WTC11 (cell line): ENCODE measurements around the gene RPRD1A. TPM values are rescaled to one million over a fixed set of nuclear protein-coding genes. Genes with fewer than 3 reads are reported as not detected.

Experiments
- ATAC-seq: fragments of 200-7000 bp; cut with Tn5 transposase; 2 replicates; pipeline ENCODE4 v1.10.0; 2021; ENCODE audit warnings: mild to moderate bottlenecking, moderate library complexity
- CTCF ChIA-PET: fragments of 300-600 bp; sonication (Branson Sonifier 250); formaldehyde crosslinking; loops from one replicate; lab custom pipeline; 2021; ENCODE audit warnings: antibody characterized with exemption; lab: Charles Lee
- POLR2A ChIA-PET: fragments of 350-600 bp; sonication (Branson Sonifier 250); formaldehyde crosslinking; loops from one replicate; lab custom pipeline; 2021; ENCODE audit warnings: antibody characterized with exemption; lab: Charles Lee
- DNase-seq: peaks from one replicate; pipeline ENCODE4 v3.0.0; 2021; ENCODE audit warnings: low spot score
- H3K27ac Mint-ChIP-seq: 2 replicates; pipeline ENCODE4 v1.8.0; 2021; ENCODE audit warnings: mixed read lengths
- H3K27me3 Mint-ChIP-seq: 2 replicates; pipeline ENCODE4 v1.8.0; 2021; ENCODE audit warnings: low read depth, mild to moderate bottlenecking, moderate library complexity, mixed read lengths
- H3K36me3 Mint-ChIP-seq: 2 replicates; pipeline ENCODE4 v1.8.0; 2021; ENCODE audit warnings: mixed read lengths
- H3K4me1 Mint-ChIP-seq: 2 replicates; pipeline ENCODE4 v1.8.0; 2022; ENCODE audit warnings: mixed read lengths
- H3K4me3 Mint-ChIP-seq: 2 replicates; pipeline ENCODE4 v1.8.0; 2021; ENCODE audit warnings: mild to moderate bottlenecking, moderate library complexity, mixed read lengths
- H3K9me3 Mint-ChIP-seq: 2 replicates; pipeline ENCODE4 v1.8.0; 2021; ENCODE audit warnings: mixed read lengths
- ATF1 ChIP-seq: sonication (generic); formaldehyde crosslinking; IDR thresholded peaks from 2 replicates; pipeline ENCODE4 v1.8.1; 2023; ENCODE audit warnings: mild to moderate bottlenecking, moderate library complexity, missing genetic modification reagents
- CREM ChIP-seq: sonication (generic); formaldehyde crosslinking; IDR thresholded peaks from 2 replicates; pipeline ENCODE4 v1.8.1; 2022; ENCODE audit warnings: mild to moderate bottlenecking, missing genetic modification reagents, moderate library complexity
- EMX1 ChIP-seq: fragments of 250-450 bp; sonication (Bioruptor Pico); IDR thresholded peaks from 2 replicates; pipeline ENCODE4 v1.8.0; 2021; ENCODE audit warnings: mild to moderate bottlenecking
- ERG ChIP-seq: fragments of 250-450 bp; sonication (Bioruptor Pico); IDR thresholded peaks from 2 replicates; pipeline ENCODE4 v1.8.0; 2021; ENCODE audit warnings: mild to moderate bottlenecking
- ESRRA ChIP-seq: sonication (generic); formaldehyde crosslinking; IDR thresholded peaks from 2 replicates; pipeline ENCODE4 v1.8.1; 2022; ENCODE audit warnings: mild to moderate bottlenecking, missing genetic modification reagents, borderline replicate concordance
- NR1H2 ChIP-seq: sonication (generic); formaldehyde crosslinking; IDR thresholded peaks from 2 replicates; pipeline ENCODE4 v1.9.0; 2021; ENCODE audit warnings: mild to moderate bottlenecking, moderate library complexity, missing genetic modification reagents
- RELA ChIP-seq: sonication (generic); formaldehyde crosslinking; IDR thresholded peaks from 2 replicates; pipeline ENCODE4 v1.8.1; 2022; ENCODE audit warnings: missing genetic modification reagents, mild to moderate bottlenecking, borderline replicate concordance
- SMAD3 ChIP-seq: sonication (generic); formaldehyde crosslinking; IDR thresholded peaks from 2 replicates; pipeline ENCODE4 v1.8.0; 2022; ENCODE audit warnings: missing genetic modification reagents, mild to moderate bottlenecking, borderline replicate concordance
- TEAD4 ChIP-seq: sonication (generic); formaldehyde crosslinking; IDR thresholded peaks from 2 replicates; pipeline ENCODE4 v1.8.0; 2022; ENCODE audit warnings: mild to moderate bottlenecking, missing genetic modification reagents
- USF2 ChIP-seq: sonication (generic); formaldehyde crosslinking; IDR thresholded peaks from 2 replicates; pipeline ENCODE4 v1.8.1; 2023; ENCODE audit warnings: mild to moderate bottlenecking, missing genetic modification reagents, moderate library complexity
- ZNF416 ChIP-seq: fragments of 250-450 bp; sonication (Bioruptor Pico); IDR thresholded peaks from 2 replicates; pipeline ENCODE4 v1.9.0; 2021; ENCODE audit warnings: mild to moderate bottlenecking, inconsistent platforms
- total RNA-seq: library from RNA; stranded (reverse); gene quantifications from 3 replicates; pipeline ENCODE4 v1.2.3, GENCODE V29; 2021
- TF ChIP-seq, protein P1 (sequence below): sonication (generic); formaldehyde crosslinking; IDR thresholded peaks from 2 replicates; pipeline ENCODE4 v1.8.1; 2023; ENCODE audit warnings: mild to moderate bottlenecking, missing genetic modification reagents, borderline replicate concordance
- TF ChIP-seq, protein P2 (sequence below): fragments of 250-450 bp; sonication (Bioruptor Pico); IDR thresholded peaks from 2 replicates; pipeline ENCODE4 v1.9.0; 2021; ENCODE audit warnings: moderate library complexity, mild to moderate bottlenecking, inconsistent platforms, borderline replicate concordance
- TF ChIP-seq, protein P3 (sequence below): sonication (generic); formaldehyde crosslinking; IDR thresholded peaks from 2 replicates; pipeline ENCODE4 v1.8.1; 2022; ENCODE audit warnings: low read depth, mild to moderate bottlenecking, moderate library complexity, missing genetic modification reagents, borderline replicate concordance

RPRD1A gene
- total RNA-seq, 1 experiment from 2014 or later: 115 TPM

GRCh38 chr18:36041146-36041545, 26.2 kb downstream of the RPRD1A start (continued):
- no peak for TF ChIP-seq USF2 (CRISPR knock-in tag)
- TF ChIP-seq CREM (CRISPR knock-in tag): no peak
- no peak for TF ChIP-seq EMX1
- TF ChIP-seq, protein P1, sequence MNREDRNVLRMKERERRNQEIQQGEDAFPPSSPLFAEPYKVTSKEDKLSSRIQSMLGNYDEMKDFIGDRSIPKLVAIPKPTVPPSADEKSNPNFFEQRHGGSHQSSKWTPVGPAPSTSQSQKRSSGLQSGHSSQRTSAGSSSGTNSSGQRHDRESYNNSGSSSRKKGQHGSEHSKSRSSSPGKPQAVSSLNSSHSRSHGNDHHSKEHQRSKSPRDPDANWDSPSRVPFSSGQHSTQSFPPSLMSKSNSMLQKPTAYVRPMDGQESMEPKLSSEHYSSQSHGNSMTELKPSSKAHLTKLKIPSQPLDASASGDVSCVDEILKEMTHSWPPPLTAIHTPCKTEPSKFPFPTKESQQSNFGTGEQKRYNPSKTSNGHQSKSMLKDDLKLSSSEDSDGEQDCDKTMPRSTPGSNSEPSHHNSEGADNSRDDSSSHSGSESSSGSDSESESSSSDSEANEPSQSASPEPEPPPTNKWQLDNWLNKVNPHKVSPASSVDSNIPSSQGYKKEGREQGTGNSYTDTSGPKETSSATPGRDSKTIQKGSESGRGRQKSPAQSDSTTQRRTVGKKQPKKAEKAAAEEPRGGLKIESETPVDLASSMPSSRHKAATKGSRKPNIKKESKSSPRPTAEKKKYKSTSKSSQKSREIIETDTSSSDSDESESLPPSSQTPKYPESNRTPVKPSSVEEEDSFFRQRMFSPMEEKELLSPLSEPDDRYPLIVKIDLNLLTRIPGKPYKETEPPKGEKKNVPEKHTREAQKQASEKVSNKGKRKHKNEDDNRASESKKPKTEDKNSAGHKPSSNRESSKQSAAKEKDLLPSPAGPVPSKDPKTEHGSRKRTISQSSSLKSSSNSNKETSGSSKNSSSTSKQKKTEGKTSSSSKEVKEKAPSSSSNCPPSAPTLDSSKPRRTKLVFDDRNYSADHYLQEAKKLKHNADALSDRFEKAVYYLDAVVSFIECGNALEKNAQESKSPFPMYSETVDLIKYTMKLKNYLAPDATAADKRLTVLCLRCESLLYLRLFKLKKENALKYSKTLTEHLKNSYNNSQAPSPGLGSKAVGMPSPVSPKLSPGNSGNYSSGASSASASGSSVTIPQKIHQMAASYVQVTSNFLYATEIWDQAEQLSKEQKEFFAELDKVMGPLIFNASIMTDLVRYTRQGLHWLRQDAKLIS (CRISPR knock-in tag): no peak
- no peak for TF ChIP-seq RELA (CRISPR knock-in tag)
- no peak for TF ChIP-seq TEAD4

DNA sequence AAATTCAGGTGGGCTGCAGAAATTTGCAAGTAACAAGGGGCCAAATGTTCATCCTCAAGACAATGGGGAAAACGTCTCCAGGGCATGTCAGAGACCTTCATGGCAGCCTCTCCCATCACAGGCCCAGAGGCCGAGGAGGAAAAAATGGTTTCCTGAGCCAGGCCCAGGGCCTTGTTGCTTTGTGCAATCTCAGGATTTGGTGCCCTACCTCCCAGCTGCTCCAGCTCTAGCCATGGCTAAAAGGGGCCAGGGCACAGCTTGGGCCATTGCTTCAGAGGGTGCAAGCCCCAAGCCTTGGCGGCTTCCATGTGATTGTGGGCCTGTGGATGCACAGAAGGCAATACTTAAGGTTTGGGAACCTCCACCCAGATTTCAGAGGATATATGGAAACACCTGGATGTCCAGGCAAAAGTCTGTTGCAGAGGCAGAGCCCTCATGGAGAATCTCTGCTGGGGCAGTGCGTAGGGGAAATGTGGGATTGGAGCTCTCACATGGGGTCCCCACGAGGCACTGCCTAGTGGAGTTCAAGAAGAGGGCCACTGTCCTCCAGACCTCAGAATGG, 29.2 kb downstream of the RPRD1A start:
- Mint-ChIP-seq H3K4me1 (peaks cover 26% of the 10 kb centered on the region), H3K27me3 (no peaks in the 10 kb centered on the region; the same call in 1 of the 2 replicates), H3K4me3 (no peak overlapping the region), H3K9me3 (peaks cover 41% of the 10 kb centered on the region), H3K27ac (no peak overlapping the region), H3K36me3 (peaks cover 42% of the 10 kb centered on the region)
- DNase-seq (no peak), ATAC-seq (no peak)
- ChIA-PET CTCF (no interaction called here), POLR2A (no interaction called here)
- no peak for TF ChIP-seq NR1H2 (CRISPR knock-in tag)

DNA sequence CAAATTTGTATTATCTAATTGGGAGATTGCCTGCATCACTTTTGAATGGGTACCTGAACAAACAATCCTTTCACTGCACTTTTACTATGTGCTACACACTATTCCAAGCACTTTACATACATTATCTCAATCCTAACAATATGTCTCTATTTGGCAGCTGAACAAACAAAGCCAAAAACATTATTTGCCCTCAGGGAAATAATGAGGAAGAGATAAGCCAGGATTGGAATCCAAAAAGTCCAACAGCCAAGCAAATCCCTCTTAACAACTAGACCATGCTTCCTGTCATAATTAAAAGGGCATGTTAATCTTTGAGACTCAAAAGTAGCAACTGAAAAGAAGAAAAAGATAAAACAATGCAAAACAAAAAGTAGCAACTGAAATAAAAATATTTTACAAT, 32.1 kb downstream of the RPRD1A start:
- no peak for DNase-seq
- peaks cover 34% of the 10 kb centered on the region for H3K9me3 Mint-ChIP-seq
- ChIA-PET POLR2A (no interaction called here), CTCF (no interaction called here)
- H3K36me3 Mint-ChIP-seq: peaks cover 52% of the 10 kb centered on the region
- ATAC-seq: no peak
- no peak overlapping the region for H3K27ac Mint-ChIP-seq
- peaks cover 6% of the 10 kb centered on the region for H3K4me1 Mint-ChIP-seq
- H3K4me3 Mint-ChIP-seq: no peak overlapping the region
- TF ChIP-seq, protein P2, sequence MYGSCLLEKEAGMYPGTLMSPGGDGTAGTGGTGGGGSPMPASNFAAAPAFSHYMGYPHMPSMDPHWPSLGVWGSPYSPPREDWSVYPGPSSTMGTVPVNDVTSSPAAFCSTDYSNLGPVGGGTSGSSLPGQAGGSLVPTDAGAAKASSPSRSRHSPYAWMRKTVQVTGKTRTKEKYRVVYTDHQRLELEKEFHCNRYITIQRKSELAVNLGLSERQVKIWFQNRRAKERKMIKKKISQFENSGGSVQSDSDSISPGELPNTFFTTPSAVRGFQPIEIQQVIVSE (CRISPR knock-in tag): 0 out of 2 replicates have a peak, but pooled peaks have one; percentile 35
- TF ChIP-seq ATF1 (CRISPR knock-in tag): no peak
- TF ChIP-seq, protein P1 (CRISPR knock-in tag): no peak
- H3K27me3 Mint-ChIP-seq: no peaks in the 10 kb centered on the region; the same call in 1 of the 2 replicates

DNA sequence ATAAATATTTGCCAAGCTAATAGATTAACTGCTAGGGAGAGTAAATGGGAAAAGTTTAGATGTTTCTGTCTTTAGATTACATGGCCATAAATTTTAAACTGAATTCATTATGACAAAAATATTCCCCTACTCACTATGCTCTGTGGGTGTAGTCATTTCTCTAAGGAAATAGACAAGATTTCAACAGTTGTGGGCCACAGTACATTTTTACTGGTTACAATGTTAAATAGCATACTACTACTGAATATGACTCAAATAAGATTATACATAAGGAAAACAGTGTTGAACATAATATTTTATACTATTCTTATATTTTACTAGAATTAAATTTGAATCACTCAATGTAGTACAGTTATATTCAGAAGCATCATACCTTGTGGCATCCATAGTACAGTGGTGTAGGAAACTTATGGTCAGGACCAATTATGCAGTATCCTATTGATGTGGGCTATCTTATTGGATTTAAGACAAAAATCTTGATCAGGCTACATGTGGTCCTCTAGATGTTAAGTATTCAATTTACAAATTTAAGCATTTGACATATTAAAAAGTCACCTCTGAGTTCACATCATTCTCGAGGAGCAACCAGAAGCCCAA, 33.0 kb downstream of the RPRD1A start:
- DNase-seq: no peak
- TF ChIP-seq ERG (CRISPR knock-in tag) (no peak), ESRRA (CRISPR knock-in tag) (no peak), ZNF416 (no peak), SMAD3 (no peak)
- TF ChIP-seq, protein P3, sequence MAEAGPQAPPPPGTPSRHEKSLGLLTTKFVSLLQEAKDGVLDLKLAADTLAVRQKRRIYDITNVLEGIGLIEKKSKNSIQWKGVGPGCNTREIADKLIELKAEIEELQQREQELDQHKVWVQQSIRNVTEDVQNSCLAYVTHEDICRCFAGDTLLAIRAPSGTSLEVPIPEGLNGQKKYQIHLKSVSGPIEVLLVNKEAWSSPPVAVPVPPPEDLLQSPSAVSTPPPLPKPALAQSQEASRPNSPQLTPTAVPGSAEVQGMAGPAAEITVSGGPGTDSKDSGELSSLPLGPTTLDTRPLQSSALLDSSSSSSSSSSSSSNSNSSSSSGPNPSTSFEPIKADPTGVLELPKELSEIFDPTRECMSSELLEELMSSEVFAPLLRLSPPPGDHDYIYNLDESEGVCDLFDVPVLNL (CRISPR knock-in tag): no peak

More for the DNA sequence above, 33.0 kb downstream of the RPRD1A start:
- Mint-ChIP-seq H3K36me3 (peaks cover 45% of the 10 kb centered on the region), H3K4me3 (no peak overlapping the region), H3K9me3 (peaks cover 25% of the 10 kb centered on the region), H3K27me3 (no peaks in the 10 kb centered on the region; the same call in 1 of the 2 replicates), H3K4me1 (peaks cover 6% of the 10 kb centered on the region), H3K27ac (no peak overlapping the region)
- no peak for ATAC-seq
- ChIA-PET POLR2A (no interaction called here), CTCF (no interaction called here)
